BJ (cell line): ENCODE measurements around the gene CLDN4. TPM values are rescaled to one million over a fixed set of nuclear protein-coding genes. Genes with fewer than 3 reads are reported as not detected.

Experiments
- CTCF ChIA-PET: fragments of 350-600 bp; formaldehyde crosslinking; extraction: SDS; loops from one replicate; lab custom pipeline; 2021; ENCODE audit warnings: antibody characterized with exemption, inconsistent platforms; lab: Yijun Ruan, JAX
- POLR2A ChIA-PET: fragments of 300-600 bp; sonication (Branson Sonifier 250); formaldehyde crosslinking; extraction: SDS; loops from one replicate; lab custom pipeline; 2021; ENCODE audit warnings: antibody characterized with exemption; lab: Charles Lee
- DNase-seq: peaks from one replicate; pipeline ENCODE4 v3.0.0-alpha.2; 2011; ENCODE audit warnings: low read depth
- H3K27me3 ChIP-seq: 2 replicates; pipeline ENCODE4 v1.6.0; 2011; ENCODE audit warnings: low read length; ENCODE audit not compliant: control insufficient read depth, insufficient read depth
- H3K36me3 ChIP-seq: 2 replicates; pipeline ENCODE4 v1.5.1; 2011; ENCODE audit warnings: low read length; ENCODE audit not compliant: control insufficient read depth, insufficient read depth
- H3K4me3 ChIP-seq: 2 replicates; pipeline ENCODE4 v1.5.1; 2011; ENCODE audit warnings: low read depth, mild to moderate bottlenecking, control low read depth, low read length
- polyA plus RNA-seq: library from polyadenylated mRNA; depleted of rRNA; stranded (reverse); fragments of >200 nt; gene quantifications from 2 replicates; pipeline ENCODE4 v1.2.3, GENCODE V29; 2011
- TF ChIP-seq, protein P1 (sequence below): IDR thresholded peaks from 2 replicates; pipeline ENCODE4 v1.5.1; 2011; ENCODE audit warnings: low read depth, mild to moderate bottlenecking, control low read depth, inconsistent platforms, low read length, moderate library complexity; ENCODE audit not compliant: insufficient read depth

Gene CLDN4
- polyA plus RNA-seq, 1 experiment: 0.18 TPM

DNA sequence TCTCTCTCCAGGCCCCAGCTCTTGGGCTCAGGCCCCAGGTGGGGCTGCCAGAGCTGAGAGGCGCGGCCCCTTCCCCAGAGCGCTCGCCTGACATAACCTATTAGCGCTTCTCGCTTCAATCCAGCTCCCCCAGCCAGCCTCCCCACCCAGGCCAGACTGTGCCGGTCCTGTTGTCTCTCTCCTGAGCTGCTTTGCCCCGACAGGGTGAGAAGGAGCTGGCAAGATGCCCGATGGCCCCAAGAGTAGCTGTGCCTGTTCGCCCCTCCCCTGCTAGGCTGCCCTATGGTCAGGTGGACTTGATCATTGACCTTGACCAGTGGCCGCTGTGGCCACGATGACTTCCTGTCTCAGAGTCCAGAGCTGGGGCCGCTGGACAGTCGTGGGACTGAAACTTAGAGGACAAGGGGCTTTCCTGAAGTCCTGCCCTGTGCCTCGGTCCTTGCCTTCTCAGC is 39.3 kb downstream of the CLDN4 start:
- Histone ChIP-seq H3K36me3 (no peaks in the 10 kb centered on the region), H3K27me3 (no peaks in the 10 kb centered on the region), H3K4me3 (no peak overlapping the region)
- DNase-seq: no peak
- ChIA-PET POLR2A (interaction anchor here (0.6 kb wide), 1 partner anchor 130 kb away, joined by 14 read pairs; no protein-coding TSS in a partner anchor), CTCF (interaction anchor here (0.9 to 1.2 kb wide), 3 partner anchors 156 to 531 kb away, joined by 3 to 9 read pairs (median 5); no protein-coding TSS in a partner anchor)
- TF ChIP-seq, protein P1, sequence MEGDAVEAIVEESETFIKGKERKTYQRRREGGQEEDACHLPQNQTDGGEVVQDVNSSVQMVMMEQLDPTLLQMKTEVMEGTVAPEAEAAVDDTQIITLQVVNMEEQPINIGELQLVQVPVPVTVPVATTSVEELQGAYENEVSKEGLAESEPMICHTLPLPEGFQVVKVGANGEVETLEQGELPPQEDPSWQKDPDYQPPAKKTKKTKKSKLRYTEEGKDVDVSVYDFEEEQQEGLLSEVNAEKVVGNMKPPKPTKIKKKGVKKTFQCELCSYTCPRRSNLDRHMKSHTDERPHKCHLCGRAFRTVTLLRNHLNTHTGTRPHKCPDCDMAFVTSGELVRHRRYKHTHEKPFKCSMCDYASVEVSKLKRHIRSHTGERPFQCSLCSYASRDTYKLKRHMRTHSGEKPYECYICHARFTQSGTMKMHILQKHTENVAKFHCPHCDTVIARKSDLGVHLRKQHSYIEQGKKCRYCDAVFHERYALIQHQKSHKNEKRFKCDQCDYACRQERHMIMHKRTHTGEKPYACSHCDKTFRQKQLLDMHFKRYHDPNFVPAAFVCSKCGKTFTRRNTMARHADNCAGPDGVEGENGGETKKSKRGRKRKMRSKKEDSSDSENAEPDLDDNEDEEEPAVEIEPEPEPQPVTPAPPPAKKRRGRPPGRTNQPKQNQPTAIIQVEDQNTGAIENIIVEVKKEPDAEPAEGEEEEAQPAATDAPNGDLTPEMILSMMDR: no peak

DNA sequence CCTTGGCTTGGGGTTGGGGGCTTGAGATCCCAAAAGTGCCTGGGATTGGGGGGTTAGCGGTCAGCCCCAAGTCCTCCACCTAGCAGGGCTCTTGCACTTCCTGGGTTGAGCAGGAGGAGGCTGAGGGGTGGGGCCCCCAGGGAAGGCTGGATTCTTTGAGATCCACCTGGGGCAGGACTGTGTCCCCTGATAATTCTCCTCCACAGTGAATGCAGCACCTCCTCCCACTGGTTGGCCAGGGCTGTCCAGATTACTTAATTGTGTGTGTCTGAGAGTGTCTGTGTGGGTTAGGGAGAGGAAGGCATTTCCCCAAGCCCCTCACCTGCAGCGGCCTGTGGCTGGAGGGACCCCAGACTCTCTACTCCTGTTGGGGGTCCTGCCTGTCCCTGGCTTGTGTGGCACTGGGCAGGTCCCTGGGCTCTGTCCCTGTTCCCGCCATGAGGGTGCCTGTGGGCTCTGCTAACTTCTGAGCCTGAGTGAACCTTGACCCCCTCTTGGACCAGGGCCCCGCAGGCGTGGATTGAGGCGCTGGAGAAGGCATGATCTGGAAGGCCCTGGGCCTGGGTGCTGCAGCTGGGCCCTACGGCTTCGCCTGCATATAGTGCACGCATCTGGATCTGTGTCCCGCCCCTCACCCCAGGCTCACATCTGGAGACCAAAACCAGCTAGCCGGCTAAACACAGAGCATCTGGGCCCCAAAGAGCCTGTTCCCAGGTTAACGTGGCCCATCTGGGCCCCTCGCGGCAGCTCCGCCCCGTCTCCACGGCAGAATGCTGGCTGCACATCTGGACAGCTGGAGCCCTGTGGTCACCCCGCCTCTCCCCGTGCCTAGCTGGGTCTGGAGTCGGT is 40.6 kb downstream of the CLDN4 start:
- POLR2A ChIA-PET: no interaction called here
- CTCF ChIA-PET: interaction anchor here (0.7 to 1.0 kb wide), 2 partner anchors 155 to 168 kb away, joined by 3 to 4 read pairs; no protein-coding TSS in a partner anchor
- no peak for DNase-seq

DNA sequence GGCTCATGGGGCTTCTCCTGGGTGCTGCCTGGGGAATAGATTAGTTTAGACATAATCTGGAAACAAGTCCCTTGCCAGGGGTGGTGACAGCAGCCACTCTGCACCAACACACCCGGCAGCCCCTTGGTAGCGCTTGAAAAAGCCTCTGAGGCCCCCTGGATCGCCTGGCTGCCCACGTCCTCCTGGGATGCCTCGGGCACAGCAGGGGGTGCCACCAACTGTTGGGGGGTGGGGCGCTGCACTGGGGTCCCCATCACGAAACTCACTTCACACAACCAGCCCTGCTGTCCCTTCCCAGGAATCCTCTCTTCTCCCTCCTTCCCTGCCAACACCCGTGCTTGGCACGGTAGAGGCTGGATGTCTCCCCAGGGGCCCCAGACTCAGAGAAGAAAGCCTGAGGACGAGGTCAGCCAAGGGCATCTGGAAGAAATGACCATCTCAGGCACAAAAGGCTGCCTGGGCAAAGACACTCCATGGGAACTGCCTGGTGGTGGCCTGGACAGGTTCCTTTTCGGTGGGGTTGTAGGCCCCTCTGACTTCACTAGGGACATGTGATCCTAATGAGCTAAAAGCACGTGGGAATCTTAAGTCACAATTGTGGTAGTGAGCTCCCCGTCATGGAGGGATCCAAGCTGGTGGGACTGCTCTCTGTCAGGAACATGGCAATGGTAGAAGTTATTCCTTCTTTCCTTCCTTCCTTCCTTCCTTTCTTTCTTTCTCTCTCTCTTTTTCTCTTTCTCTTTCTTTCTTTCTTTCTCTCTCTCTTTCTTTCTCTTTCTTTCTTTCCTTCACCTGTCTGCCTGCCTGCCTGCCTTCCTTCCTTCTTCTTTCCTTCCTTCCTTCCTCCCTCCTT is 41.5 kb downstream of the CLDN4 start:
- CTCF ChIA-PET: interaction anchor here (0.7 to 3.3 kb wide), 3 partner anchors 154 to 167 kb away, joined by 3 to 22 read pairs (median 4); no protein-coding TSS in a partner anchor
- Histone ChIP-seq H3K36me3 (no peaks in the 10 kb centered on the region), H3K4me3 (no peak overlapping the region), H3K27me3 (no peaks in the 10 kb centered on the region)
- POLR2A ChIA-PET: interaction anchor here (0.6 kb wide), 1 partner anchor 89 kb away, joined by 5 read pairs; no protein-coding TSS in a partner anchor
- TF ChIP-seq, protein P1: no peak
- no peak for DNase-seq

More for the DNA sequence above, 40.6 kb downstream of the CLDN4 start:
- TF ChIP-seq, protein P1: no peak
- H3K27me3 ChIP-seq: no peaks in the 10 kb centered on the region
- H3K36me3 ChIP-seq: no peaks in the 10 kb centered on the region
- no peak overlapping the region for H3K4me3 ChIP-seq

DNA sequence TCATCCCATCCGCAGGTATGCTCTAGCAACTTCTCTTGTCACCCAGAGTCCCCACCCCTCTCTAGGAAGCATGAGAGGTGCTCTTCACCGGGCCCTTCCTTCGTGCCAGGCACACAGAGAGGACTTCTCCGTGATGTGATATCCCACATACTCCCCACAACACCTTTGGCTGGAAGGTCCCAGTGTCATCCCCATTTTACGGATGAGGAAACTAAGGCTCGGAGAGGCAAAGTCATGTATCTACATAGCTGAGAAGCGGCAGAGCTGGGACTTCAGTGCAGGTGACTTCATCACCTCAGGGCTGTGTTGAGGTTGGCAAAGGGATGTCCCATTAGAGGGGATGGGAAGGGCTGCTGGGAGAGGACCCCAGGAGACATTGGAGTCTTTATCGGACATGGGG is 45.6 kb downstream of the CLDN4 start:
- CTCF ChIA-PET: interaction anchor here (0.8 kb wide), 1 partner anchor 23 kb away, joined by 3 read pairs; no protein-coding TSS in a partner anchor
- DNase-seq: no peak
- POLR2A ChIA-PET: no interaction called here
- TF ChIP-seq, protein P1: no peak
- Histone ChIP-seq H3K4me3 (no peak overlapping the region), H3K36me3 (no peaks in the 10 kb centered on the region), H3K27me3 (no peaks in the 10 kb centered on the region)
